ENCODE measurements around the gene PDLIM4.
A peak's percentile ranks its signal among the peaks of the same experiment; 100 is the strongest.

The PDLIM4 gene

DNA sequence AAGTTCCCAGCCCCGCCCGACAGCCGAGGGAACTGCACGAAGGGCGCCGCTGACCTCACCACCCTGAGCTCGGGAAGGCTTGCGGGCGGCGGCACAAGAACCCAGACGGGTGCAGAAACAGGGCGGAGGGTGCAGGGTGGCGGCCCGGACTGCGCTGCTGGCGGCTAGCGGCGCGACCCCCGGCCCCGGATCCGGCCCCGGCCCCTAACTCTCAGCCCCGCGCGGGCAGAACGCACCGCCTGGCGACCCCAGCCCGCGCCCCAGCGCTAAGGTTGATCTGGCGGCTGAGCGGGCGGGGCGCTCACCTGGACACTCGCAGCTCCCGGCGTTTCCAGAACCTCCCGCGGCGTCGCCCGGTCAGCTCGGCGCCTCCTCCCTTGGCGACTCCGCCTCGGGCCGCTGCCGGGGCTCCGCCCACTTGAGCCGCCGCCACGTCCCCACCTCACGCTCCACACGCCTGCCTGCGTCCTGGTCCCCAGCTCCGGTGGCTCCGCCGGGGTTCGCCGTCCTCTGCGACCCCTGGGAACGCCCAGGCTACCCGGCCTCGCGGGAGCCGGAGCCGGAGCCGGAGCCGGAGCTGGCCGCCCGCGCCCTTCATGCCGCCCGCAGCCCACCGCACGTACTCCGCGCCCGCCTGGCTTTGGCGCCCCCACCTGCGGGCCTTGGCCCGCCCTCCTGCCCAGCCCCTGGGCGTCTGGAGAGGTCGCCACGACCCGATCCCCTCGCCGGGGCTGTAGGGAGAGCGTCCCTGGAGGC, 29.8 kb upstream of the PDLIM4 start, which contains the start of gene P4HA2:
Gene P4HA2, minus strand, starts transcription at position 369 of the 756 bp plus-strand sequence. CDS start 9,227 bp downstream, outside the sequence.
- peak; percentile 45 to 54 for DNase-seq

DNA sequence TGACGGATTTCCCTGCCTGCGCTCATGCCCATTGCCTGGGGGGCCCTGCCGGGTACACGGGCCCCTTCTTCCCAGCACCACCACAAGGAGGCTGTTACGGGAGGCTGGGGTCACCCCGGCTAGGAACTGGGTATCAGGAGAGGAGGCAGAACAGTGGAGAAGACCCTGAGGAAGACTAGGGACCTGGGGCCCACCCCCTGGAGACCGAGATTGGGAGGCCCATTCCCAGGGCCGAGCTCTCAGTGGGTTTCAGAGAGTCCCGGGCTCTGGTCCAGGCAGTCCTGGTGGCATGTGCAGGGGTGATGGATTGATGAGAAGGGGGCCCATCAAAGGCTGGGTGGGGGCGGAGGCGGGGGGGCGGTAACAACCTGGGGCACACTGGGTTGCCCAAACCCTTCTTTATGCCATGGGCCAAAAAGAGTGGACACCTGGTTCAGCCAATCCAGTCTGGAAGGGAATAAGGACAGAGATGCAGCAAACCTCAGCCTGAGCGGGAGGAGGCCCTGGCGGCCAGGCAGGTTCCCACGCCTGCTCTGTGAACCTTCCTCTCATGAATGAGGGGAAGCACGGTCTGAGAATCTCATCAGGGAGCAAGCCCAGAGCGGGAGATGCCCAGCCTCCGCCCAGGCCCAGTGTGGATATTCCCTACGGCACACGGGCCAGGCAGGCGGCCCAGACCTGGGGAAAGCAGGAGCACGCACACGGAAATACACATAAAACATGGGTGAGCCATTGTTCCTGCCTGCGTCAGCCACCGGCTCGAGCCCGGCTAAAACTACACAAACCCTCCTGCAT, 29.1 kb upstream of the PDLIM4 start:
- no peak for DNase-seq

- no peak for DNase-seq
These were observed 28.3 kb upstream of the PDLIM4 start for GRCh38 chr5:132229236-132229635.

GRCh38 chr5:132230871-132231270, 26.6 kb upstream of the PDLIM4 start:
- DNase-seq: no peak

DNA sequence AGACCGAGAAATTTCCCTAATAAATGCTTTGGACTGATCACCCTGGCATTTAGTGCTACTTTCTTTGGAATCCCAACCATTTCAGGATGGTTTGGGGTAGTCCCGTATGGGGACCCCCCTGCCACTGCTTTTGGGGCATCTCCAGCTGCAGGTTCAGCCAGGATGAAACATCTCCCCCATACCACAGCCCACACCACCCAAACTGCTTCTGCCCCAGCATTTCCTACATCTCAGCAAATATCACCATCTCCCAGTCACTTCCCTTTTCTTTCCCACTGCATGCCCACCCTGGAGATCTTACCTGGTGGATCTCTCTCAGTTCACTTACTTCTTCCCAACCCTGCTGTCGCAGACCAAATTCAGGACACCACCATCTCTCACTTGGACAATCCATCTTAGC, 25.0 kb upstream of the PDLIM4 start:
- DNase-seq: no peak

GRCh38 chr5:132233081-132233480, 24.4 kb upstream of the PDLIM4 start:
- DNase-seq: no peak

DNA sequence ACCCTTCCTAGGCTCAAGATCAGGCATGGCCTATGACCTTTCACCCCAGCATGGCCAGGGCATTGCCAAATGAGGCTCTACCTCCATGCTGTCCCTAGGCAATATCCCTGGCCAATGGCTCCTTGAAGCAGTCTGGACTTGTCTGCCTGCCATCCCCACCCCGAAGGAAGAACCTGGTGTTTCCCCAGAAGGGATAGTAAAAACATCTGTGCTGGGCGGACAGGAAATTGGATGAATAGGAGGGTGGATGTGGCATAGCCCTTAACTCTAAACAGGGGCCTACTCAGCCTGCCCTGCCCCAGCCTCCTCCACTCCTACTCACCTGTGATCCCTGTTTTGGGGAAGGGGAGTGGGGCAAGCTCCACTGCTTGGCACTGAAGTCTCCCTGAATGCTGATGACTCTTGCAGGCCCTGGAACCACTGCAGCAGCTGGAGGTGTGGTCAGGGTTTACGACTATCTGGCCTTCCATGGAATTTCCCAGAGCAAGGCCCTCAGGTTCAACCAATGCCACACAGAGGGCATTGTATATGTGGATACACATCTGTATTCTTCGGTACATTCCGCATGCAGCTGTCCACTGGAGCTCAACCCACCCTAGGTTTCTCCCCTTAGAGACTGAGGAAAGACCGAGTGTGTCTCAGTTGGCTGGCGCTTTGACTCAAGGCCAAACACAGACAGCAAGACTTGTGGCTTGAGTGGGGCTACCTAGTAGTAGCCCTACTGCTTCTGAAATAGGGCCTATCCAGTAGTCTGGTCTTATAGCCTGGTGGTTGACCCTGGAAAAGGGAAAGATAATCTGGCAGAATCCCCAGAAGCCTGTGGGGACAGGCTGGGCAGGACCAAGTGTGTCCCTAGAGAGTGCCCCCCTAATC, 23.4 kb upstream of the PDLIM4 start:
- DNase-seq: no peak

DNA sequence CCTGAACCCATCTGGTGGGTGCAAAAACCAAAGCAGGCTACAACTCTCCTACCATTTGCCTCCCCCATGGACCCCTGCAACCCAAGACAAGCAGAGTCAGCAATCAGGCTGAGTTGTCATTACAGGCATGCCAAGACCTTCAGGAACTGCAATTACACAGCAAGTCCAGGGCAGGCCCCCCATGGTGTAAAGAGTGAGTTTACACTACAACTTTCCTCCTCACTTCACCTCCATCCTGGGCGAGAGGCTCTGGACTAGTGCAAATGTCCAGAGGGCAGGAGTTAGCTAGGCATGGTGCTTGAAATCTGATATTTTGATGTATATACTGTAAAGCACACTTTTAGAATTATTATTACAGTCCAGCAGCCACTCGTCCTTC, 22.8 kb upstream of the PDLIM4 start:
- DNase-seq: no peak

- no peak for DNase-seq
These were observed 22.2 kb upstream of the PDLIM4 start for GRCh38 chr5:132235340-132235739.

GRCh38 chr5:132237141-132237540, 20.4 kb upstream of the PDLIM4 start:
- DNase-seq: no peak

DNA sequence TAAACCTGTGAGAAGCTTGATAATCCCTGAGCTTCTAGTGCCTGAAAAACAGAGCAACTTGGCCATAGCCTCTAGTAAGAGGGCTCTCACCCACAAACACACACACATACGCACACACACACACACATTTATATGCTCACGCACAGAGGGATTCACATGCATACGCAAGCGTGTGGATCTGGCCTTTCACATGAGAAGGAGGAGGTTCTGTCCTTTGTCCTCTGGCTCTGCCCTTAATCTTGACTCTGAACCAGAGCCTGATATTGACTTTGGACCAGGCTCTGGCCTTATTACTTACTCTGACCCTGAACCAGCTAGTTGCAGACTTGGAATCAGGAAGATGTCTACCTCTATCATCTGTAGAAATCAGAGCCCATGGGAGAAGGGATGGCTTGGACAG, 19.8 kb upstream of the PDLIM4 start:
- DNase-seq: no peak

DNA sequence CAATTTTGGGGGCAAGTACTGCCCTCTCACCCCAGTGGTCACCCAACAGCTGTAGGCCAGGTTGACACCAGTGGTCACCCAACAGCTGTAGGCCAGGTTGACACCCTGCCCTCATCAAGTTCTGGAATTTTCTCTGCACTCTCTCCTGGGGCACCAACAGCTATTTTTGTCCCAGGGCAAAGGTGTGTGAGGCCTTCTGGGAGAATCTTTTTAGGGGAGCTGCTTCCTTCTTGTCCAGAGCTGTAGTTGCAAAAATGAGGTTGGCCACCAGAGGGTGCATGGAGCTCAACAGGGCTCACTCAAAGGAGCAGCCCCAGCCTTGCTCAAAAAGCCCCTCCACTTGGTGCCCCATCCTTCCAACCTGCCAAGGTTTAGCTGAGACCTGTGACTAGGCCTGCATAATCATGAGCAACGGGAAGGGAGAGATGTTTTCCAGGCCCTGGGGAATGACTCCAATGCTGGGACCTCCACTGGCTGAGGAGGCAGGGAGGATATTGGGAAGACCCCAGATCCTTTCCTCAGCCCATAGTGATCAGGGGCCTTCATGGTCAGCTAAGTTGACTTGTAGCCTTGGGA, 19.2 kb upstream of the PDLIM4 start:
- peak; percentile 81 to 83 for DNase-seq

GRCh38 chr5:132238901-132239500, 18.5 kb upstream of the PDLIM4 start:
- no peak for DNase-seq

GRCh38 chr5:132239776-132240175, 17.7 kb upstream of the PDLIM4 start:
- no peak for DNase-seq

DNA sequence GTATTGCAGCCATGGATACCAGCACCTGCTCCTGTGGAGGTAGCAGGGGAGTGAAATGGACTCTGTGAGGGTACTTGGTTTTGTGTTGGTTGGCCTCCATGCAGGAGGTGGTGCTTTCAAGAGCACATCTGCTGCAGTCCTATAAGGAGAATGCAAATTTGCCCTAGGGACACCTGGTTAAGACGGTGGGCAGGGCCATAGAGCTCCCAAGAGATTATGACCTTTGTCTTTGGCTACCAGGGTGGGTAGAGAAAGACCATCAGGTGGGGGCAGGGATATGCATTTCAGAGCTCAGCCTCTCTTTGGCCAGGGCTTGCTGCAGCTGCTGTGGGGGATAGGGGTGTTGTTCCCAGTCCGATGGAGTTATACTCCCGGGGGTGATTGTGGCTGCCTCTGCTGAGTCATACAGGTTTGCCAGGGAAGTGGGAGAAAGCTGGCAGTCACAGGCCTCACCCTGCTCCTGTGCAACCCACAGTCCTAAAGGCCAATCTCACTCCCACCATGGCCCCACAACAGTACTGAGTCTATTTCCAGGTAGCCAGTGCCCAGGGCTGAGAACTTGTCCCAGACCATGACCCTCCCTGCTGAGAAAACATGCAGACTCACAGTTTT, 14.0 kb upstream of the PDLIM4 start:
- DNase-seq: no peak

DNA sequence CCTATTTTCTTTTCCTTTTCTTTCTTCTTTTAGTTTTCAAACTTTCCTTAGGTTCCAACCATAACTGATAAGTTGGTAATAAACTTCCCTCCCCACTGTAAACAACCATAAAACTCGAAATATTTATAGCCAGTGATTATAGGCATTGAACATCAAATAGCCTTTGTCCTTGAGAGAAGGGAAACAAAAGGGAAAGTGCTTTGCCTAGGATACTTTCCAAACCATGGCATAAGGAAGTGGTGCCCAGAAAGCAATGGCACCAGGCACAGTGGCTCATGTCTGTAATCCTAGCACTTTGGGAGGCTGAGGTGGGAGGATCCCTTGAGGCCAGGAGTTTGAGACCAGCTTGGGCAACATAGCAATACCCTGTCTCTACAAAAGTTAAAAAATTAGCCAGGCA, 11.9 kb upstream of the PDLIM4 start:
- no peak for DNase-seq

DNA sequence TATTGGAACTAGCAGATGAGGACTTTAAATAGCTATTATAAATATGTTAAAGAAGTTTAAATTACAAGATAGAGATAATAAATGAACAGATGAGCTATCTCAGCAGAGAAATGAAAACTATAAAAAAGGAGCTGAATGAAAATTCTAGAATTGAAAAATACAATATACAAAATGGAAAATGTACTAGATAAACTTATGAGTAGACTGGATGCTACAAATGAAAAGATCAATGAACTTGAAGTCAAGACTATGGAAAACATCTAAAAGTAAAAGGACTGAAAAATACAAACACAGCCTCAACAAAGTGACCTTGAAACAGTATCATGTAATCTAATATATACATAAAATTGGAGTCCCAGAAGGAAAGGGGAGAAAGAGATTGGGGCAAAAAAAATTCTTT, 10.7 kb upstream of the PDLIM4 start:
- no peak for DNase-seq

- no peak for DNase-seq
These were observed 6.9 kb upstream of the PDLIM4 start for GRCh38 chr5:132250547-132250946.

GRCh38 chr5:132251220-132251725, 6.2 kb upstream of the PDLIM4 start:
- DNase-seq: no peak

DNA sequence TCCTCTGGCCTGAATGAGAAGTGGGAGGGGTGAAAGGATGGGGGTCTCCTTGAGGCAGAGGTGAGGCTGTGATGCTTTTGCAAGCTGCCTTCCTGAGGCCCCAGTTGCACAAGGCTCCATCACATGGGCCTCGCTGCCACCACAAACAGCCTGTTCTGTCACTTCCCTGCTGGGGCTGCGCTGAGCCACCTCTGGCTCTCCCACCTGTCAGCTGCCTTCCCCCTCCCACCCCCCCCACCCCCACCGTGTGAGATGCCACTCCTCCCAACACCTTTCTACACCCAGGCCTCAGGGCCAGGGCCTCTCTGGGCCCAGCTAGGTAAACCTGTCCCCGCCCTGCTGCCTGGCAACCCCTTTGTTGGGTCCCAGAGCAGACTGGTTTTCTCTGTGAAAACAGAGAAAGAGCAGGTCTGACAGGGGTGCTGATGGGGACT, 4.5 kb upstream of the PDLIM4 start:
- DNase-seq: no peak

- DNase-seq: no peak
These were observed 3.8 kb upstream of the PDLIM4 start for GRCh38 chr5:132253452-132254320.

All from stimulated activated CD4-positive, alpha-beta T cell treated with anti-CD3 and anti-CD28 coated beads, Interleukin-2, amount 100 ng/mL, for 48 hours (primary cell).